Natural killer cell (primary cell): ENCODE results near the gene CNTFR. TPM values are rescaled to one million over a fixed set of nuclear protein-coding genes. Genes with fewer than 3 reads are reported as not detected.

ENCODE experiments used
- ATAC-seq, 3 donors: fragments of 150-1000 bp in 2 of 3; fragments of 200-7000 bp in 1 of 3; cut with Tn5 transposase; 1 replicate in 1 of 3; 2 replicates in 2 of 3; pipeline ENCODE4 v1.10.0; 2021; ENCODE audit warnings: mild to moderate bottlenecking in 2 of 3, moderate library complexity in 2 of 3
- DNase-seq, 2 donors: peaks; one replicate each; pipeline versions ENCODE4 v3.0.0 to v3.0.0-alpha.2; 2013 to 2021; ENCODE audit warnings: mixed read lengths in 1 of 2
- H3K27ac ChIP-seq: one replicate; pipeline ENCODE4 v1.5.1; 2013; ENCODE audit warnings: mild to moderate bottlenecking, low read length
- H3K27me3 ChIP-seq: one replicate; pipeline ENCODE4 v1.6.1; 2013; ENCODE audit warnings: low read length; ENCODE audit not compliant: control insufficient read depth, insufficient read depth
- H3K36me3 ChIP-seq: one replicate; pipeline ENCODE4 v1.6.1; 2013; ENCODE audit warnings: low read length; ENCODE audit not compliant: control insufficient read depth, insufficient read depth
- H3K4me1 ChIP-seq: one replicate; pipeline ENCODE4 v1.6.1; 2013; ENCODE audit warnings: low read length; ENCODE audit not compliant: control insufficient read depth, insufficient read depth
- H3K4me3 ChIP-seq: one replicate; pipeline ENCODE4 v1.5.1; 2013; ENCODE audit warnings: low read length
- H3K9me3 ChIP-seq: one replicate; pipeline ENCODE4 v1.6.1; 2013; ENCODE audit warnings: low read length; ENCODE audit not compliant: control insufficient read depth, insufficient read depth
- H3K27ac Mint-ChIP-seq, 2 donors: one replicate each; pipeline ENCODE4 v1.8.0; 2022; ENCODE audit warnings: mild to moderate bottlenecking in 2 of 2, mixed read lengths in 2 of 2, moderate library complexity in 1 of 2
- H3K27me3 Mint-ChIP-seq, 2 donors: one replicate each; pipeline ENCODE4 v1.8.0; 2022; ENCODE audit warnings: low read depth in 2 of 2, mixed read lengths in 2 of 2
- H3K36me3 Mint-ChIP-seq: one replicate; pipeline ENCODE4 v1.8.0; 2022; ENCODE audit warnings: mixed read lengths
- H3K4me1 Mint-ChIP-seq, 2 donors: one replicate each; pipeline ENCODE4 v1.8.0; 2022; ENCODE audit warnings: mixed read lengths in 2 of 2
- H3K4me3 Mint-ChIP-seq: one replicate; pipeline ENCODE4 v1.8.0; 2022; ENCODE audit warnings: mild to moderate bottlenecking, moderate library complexity, mixed read lengths
- H3K9me3 Mint-ChIP-seq, 2 donors: one replicate each; pipeline ENCODE4 v1.8.0; 2022; ENCODE audit warnings: mixed read lengths in 2 of 2
- CTCF ChIP-seq: fragments of 200-600 bp; IDR thresholded peaks from one replicate; pipeline ENCODE4 v1.8.0; 2022; ENCODE audit warnings: antibody characterized with exemption
- WGBS: methylation state at CpG from one replicate; pipeline ENCODE4 v1.1.7; 2013; ENCODE audit warnings: missing lambda C conversion rate; ENCODE audit not compliant: insufficient coverage; 5-methylcytosine and 5-hydroxymethylcytosine counted together
- intact Hi-C: fragments of 100-400 bp; cut with micrococcal nuclease; formaldehyde crosslinking; loops from one replicate; pipeline ENCODE4 v1.14.2; 2022
- total RNA-seq, 4 donors: library from RNA; stranded (reverse); fragments of 120-200 nt in 1 of 4; gene quantifications; one replicate each; pipeline versions ENCODE4 v1.2.3 to v1.2.4, GENCODE V29; 2013 to 2022

CNTFR gene
- total RNA-seq, 3 donors from 2014 or later (not counting 1 experiment from before 2014, with no cell fraction given): not detected

- Histone ChIP-seq H3K4me3 (no peak overlapping the region), H3K9me3 (peaks cover 6% of the 10 kb centered on the region), H3K4me1 (no peaks in the 10 kb centered on the region), H3K27ac (no peak overlapping the region), H3K27me3 (peaks cover 3% of the 10 kb centered on the region), H3K36me3 (no peaks in the 10 kb centered on the region)
- H3K27ac Mint-ChIP-seq: no peak overlapping the region
- H3K4me1 Mint-ChIP-seq: no peaks in the 10 kb centered on the region
- no peak for TF ChIP-seq CTCF
- intact Hi-C loops: no loop called here
- ATAC-seq (no peak), DNase-seq (no peak)
- no peaks in the 10 kb centered on the region for H3K36me3 Mint-ChIP-seq
- H3K27me3 Mint-ChIP-seq: peaks cover 7 to 40% of the 10 kb centered on the region in 2 donors
- 50% methylated on average over 5 of the region's 5 CpGs for WGBS
- H3K4me3 Mint-ChIP-seq: no peak overlapping the region
- H3K9me3 Mint-ChIP-seq: no peaks in the 10 kb centered on the region
These were observed 26.3 kb downstream of the CNTFR start for GRCh38 chr9:34563262-34563661.

- H3K9me3 Mint-ChIP-seq: no peaks in the 10 kb centered on the region
- Histone ChIP-seq H3K4me1 (no peaks in the 10 kb centered on the region), H3K36me3 (no peaks in the 10 kb centered on the region), H3K27me3 (peaks cover 3% of the 10 kb centered on the region), H3K9me3 (peaks cover 6% of the 10 kb centered on the region), H3K4me3 (no peak overlapping the region), H3K27ac (no peak overlapping the region)
- no peaks in the 10 kb centered on the region for H3K36me3 Mint-ChIP-seq
- no peak overlapping the region for H3K27ac Mint-ChIP-seq
- WGBS: 81% methylated on average over 7 of the region's 7 CpGs
- peaks cover 7 to 40% of the 10 kb centered on the region in 2 donors for H3K27me3 Mint-ChIP-seq
- no peak for TF ChIP-seq CTCF
- ATAC-seq: no peak
- no peaks in the 10 kb centered on the region for H3K4me1 Mint-ChIP-seq
- peak in 1 of 2 donors; percentile 30 for DNase-seq
- H3K4me3 Mint-ChIP-seq: no peak overlapping the region
- intact Hi-C loops: no loop called here
These were observed 27.3 kb downstream of the CNTFR start for GRCh38 chr9:34562135-34562745.

- Mint-ChIP-seq H3K9me3 (no peaks in the 10 kb centered on the region), H3K4me3 (no peak overlapping the region), H3K36me3 (no peaks in the 10 kb centered on the region), H3K27me3 (peaks cover 7 to 41% of the 10 kb centered on the region in 2 donors), H3K27ac (no peak overlapping the region), H3K4me1 (no peaks in the 10 kb centered on the region)
- Histone ChIP-seq H3K27me3 (peaks cover 3% of the 10 kb centered on the region), H3K9me3 (peaks cover 6% of the 10 kb centered on the region), H3K36me3 (no peaks in the 10 kb centered on the region), H3K27ac (no peak overlapping the region), H3K4me3 (no peak overlapping the region), H3K4me1 (no peaks in the 10 kb centered on the region)
- DNase-seq (no peak), ATAC-seq (no peak)
- intact Hi-C loops: no loop called here
- WGBS: 87% methylated on average over 21 of the region's 21 CpGs
- TF ChIP-seq CTCF: no peak
These were observed 28.8 kb downstream of the CNTFR start for GRCh38 chr9:34560599-34561214.
